SK-MEL-5 (cell line): ENCODE data around the gene FCRLA. TPM values are rescaled to one million over a fixed set of nuclear protein-coding genes. Genes with fewer than 3 reads are reported as not detected.

ENCODE experiments used
- DNase-seq: peaks from one replicate; pipeline ENCODE4 v3.0.0-alpha.2; 2016; ENCODE audit warnings: low read depth, low spot score
- in situ Hi-C: cut with HindIII; loops from 2 replicates; pipeline ENCODE4 v1.10.0; 2016; ENCODE audit warnings: low sequenced_read_pairs, high pct_unique_total_duplicates, low pct_unique_long_range_greater_than_20kb
- total RNA-seq: library from RNA; depleted of rRNA; stranded (reverse); fragments of >200 nt; shearing (Covaris generic); gene quantifications from 2 replicates; pipeline ENCODE4 v1.2.3, GENCODE V29; 2014

FCRLA gene
- total RNA-seq, 1 experiment from 2014 or later, result 397 TPM

DNA sequence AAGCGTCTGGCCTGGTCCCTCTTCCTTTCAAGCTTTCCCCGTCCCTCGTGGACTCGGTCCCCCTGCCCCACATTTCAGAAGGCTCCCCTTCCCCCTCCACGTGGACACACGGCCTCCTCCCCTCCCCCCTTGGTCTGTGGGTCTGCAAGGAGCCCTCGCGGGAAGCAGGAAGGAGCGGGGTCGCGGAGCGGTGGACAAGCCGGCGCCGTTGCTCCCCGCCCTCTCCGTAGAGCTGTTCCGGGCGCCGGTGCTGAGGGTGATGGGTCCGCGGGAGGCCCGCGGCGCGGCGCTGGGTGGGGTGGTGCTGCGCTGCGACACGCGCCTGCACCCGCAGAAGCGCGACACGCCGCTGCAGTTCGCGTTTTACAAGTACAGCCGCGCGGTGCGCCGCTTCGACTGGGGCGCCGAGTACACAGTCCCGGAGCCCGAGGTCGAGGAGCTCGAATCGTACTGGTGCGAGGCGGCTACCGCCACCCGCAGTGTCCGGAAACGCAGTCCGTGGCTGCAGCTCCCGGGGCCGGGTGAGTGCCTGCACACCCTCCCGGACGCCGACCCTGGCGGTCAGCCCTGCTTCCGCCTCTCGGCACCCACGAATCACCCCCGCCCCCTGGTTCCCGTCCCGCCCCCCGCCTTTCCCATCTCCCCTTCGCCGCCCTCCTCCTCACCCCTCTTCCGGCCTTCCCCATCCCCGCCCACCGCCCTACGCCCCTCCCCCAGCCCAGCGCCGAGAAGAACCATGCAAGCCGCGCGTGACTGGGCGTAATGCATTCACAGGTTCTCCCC lies 19.6 kb downstream of the FCRLA start:
- DNase-seq, result peak; percentile 95
- in situ Hi-C loops, result no loop called here

- peak; percentile 38 for DNase-seq
- in situ Hi-C loops, result no loop called here
Observed at GRCh38 chr1:161727256-161727924, 20.4 kb downstream of the FCRLA start.

GRCh38 chr1:161728376-161729226 lies 21.6 kb downstream of the FCRLA start:
- in situ Hi-C loops, result no loop called here
- no peak for DNase-seq

GRCh38 chr1:161730050-161730564 lies 23.1 kb downstream of the FCRLA start:
- in situ Hi-C loops, result no loop called here
- DNase-seq, result no peak

DNA sequence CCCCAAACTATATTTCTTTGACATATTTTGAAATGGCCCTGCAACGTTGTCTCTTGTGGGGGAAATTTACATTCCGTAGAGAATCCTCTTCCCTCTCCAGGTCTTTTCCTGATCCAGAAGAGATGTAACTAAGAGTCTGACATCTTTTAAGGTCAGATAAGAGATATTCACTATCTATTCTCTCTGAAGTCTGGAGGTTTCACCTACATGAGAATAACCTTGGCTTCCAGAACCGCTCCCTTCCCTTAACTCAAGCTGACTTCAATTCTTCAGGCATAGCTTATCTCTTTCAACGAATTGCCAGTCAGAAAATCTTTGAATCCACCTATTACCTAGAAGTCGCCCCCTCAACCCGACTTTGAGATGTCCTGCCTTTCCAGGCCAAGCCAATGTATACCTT lies 24.2 kb downstream of the FCRLA start:
- DNase-seq, result no peak
- in situ Hi-C loops, result no loop called here

DNA sequence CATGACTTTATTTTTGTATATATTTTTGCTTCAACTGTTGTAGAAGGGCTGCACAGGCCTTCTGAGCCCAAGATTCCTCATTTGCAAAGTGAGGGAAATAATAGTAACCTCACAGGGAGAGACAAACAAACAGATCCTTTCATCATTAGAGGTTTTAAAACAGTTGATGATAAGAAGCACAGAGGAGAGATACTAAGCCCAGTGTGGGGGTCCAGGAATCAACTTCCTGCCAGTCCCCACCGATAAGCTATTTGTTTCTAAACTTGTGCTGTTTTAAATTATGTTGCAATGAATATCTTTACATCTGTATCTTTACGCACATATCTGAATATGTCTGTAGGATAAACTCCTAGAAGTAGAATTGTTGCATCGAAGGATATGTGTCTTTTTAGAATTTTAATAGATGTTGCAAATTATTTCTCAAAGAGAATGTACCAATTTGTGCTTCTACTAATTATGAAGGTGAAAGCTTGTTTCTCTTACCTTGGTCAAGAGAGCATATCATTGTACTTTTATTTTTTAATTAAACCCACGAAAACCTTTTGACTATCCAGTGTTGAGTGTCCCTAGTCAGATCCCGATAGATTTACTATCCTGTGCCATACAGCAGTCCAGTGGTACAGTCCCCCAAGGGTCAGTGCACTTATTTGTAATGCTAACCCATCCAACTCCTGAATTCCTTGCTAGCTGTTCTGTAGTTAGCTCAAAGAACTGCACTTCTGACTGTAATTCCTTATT lies 25.1 kb downstream of the FCRLA start:
- no peak for DNase-seq
- in situ Hi-C loops, result no loop called here

GRCh38 chr1:161733526-161733925 lies 26.5 kb downstream of the FCRLA start:
- in situ Hi-C loops, result no loop called here
- no peak for DNase-seq

DNA sequence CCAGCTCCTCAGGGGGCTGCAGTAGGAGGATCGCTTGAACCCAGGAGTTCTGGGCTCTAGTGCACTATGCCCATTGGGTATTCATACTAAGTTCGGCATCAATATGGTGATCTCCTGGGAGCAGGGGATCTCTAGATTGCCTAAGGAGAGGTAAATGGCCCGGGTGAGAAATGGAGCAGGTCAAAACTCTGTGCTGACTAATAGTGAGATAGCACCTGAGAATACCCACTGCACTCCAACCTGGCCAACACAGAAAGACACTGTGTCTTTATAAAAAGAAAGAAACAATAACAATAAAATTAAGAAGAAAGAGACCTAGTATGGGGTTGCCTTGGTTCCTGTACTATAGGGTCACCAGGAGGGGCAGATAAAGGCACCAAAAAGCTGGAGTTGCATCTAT lies 28.8 kb downstream of the FCRLA start:
- no peak for DNase-seq
- in situ Hi-C loops, result no loop called here

- no peak for DNase-seq
- in situ Hi-C loops, result no loop called here
Observed at GRCh38 chr1:161736335-161736969, 29.4 kb downstream of the FCRLA start.

GRCh38 chr1:161737625-161738024 lies 30.6 kb downstream of the FCRLA start:
- in situ Hi-C loops, result no loop called here
- no peak for DNase-seq

DNA sequence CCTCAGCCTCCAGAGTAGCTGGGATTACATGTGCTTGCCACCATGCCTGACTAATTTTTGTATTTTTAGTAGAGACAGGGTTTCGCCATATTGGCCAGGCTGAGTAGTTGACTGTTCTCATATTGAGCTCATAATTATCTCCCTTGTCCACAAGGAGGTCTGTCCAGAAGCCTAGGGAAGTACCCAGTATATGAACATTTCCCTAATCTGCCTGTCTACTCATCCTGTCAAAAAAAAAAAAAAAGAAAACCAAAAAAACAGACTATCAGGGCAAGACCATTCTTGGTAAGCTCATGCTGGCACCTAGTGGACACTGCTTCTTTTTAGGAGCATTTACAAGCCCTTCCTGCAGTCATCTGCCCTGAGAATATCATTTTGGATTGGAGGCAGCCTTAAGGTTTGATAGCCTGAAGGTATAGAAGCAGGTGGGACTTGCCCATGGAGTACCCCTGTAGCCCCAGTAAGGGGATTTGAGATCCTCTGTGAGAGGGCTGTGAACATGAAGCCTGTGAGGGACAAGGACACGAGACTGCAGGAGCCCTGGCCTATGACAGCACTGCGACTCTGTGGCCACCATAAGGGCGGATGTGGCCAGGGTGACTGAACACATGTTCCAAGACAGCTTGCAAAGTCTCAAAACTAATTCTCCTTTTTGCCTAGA lies 31.7 kb downstream of the FCRLA start:
- peak; percentile 94 for DNase-seq
- in situ Hi-C loops, result no loop called here

DNA sequence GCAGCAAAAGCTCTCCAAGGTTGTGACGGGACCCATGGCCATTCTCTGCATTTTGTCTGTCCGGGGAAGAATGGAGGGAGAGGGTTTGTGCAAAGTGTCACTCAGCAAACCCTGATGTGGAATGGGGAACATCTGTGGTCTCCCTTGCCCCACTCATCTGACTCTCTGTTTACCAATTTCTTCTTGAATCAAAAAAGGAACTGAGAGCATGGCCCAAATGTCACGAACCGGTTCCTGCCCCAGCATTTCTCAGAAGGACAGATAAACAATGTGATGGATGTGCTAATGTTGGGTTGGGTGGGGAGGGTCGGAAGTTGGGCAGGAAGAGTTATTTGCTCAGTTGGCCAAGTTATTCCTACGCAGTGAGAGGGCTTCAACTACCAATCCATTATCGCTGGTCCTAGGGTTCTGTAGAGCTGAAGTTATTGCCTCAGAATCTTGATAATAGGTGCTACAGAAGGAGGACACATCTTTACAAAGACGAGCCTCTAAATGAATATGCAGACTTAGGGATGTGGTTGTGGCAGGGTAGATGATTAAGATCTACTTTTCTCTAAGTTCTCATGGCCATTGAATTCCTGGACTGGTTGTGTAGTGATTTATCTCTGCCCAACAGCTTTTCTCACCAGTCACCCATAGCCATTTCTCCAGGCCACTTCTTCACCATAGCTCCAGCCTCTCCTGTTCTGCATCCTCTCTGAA lies 33.0 kb downstream of the FCRLA start:
- DNase-seq, result no peak
- in situ Hi-C loops, result no loop called here

DNA sequence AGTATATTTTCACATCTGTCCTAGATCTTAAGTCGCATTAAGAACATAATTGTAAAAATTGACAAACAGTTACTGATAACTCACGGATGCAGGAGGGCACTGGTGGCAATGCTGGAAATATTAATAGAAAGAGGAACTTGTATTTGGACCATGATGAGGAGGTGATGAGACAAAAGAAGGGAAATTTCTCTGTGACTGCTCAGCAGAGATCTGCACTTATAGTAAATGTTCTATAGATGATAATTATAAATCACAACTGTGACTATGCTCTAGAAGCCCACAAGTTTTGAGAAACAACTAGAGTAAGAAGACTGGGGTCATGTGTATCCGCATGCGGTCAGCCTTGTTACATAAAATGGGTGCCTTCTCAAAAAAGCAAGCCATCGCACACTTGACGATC lies 33.9 kb downstream of the FCRLA start:
- in situ Hi-C loops, result no loop called here
- DNase-seq, result no peak

- in situ Hi-C loops, result no loop called here
- DNase-seq, result no peak
Observed at GRCh38 chr1:161743231-161743630, 36.2 kb downstream of the FCRLA start.

GRCh38 chr1:161747801-161748200 lies 40.8 kb downstream of the FCRLA start:
- no peak for DNase-seq
- in situ Hi-C loops, result no loop called here
